Skin epidermis (tissue), 12 donors: ENCODE data around the gene FLRT1.
A peak's percentile ranks its signal among the peaks of the same experiment; 100 is the strongest.

Experiments used
- H3K27ac ChIP-seq, 21 experiments: fragments of 200-600 bp; sonication (generic) in 11 of 21; one replicate each; pipeline ENCODE4 v1.5.0; 2020; ENCODE audit warnings: mild to moderate bottlenecking in 3 of 21, inconsistent platforms in 2 of 21, moderate library complexity in 2 of 21
- H3K4me3 ChIP-seq, 7 experiments: fragments of 200-600 bp; sonication (generic) in 2 of 7; one replicate each; pipeline ENCODE4 v1.5.0; 2020; ENCODE audit warnings: inconsistent platforms in 2 of 7, mild to moderate bottlenecking in 2 of 7, moderate library complexity in 1 of 7

FLRT1 gene

GRCh38 chr11:64005691-64006090 lies 30.0 kb upstream of the FLRT1 start:
- no peak overlapping the region for H3K27ac ChIP-seq

DNA sequence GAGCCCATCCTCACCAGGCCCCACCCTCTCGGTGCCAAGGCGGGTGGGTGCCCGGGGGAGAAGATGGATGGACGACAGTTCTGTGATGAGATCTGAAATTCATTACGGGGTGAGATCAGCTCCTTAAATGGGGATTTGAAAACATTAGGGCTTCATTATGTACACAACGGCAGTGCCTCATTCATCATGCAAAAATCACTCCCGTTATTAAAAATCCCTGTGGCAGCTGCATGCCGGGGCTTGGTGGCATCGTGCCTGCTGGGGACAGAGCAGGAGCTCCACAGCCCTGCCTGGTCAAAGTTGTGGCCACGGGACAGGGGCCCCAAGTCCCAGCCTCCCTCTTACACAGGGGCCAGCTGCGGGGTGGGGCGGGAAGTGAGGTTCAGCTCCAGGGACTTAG lies 29.3 kb upstream of the FLRT1 start:
- Histone ChIP-seq H3K4me3 (no peak overlapping the region), H3K27ac (no peak overlapping the region)

More at GRCh38 chr11:64005691-64006090, 30.0 kb upstream of the FLRT1 start:
- H3K4me3 ChIP-seq = no peak overlapping the region

DNA sequence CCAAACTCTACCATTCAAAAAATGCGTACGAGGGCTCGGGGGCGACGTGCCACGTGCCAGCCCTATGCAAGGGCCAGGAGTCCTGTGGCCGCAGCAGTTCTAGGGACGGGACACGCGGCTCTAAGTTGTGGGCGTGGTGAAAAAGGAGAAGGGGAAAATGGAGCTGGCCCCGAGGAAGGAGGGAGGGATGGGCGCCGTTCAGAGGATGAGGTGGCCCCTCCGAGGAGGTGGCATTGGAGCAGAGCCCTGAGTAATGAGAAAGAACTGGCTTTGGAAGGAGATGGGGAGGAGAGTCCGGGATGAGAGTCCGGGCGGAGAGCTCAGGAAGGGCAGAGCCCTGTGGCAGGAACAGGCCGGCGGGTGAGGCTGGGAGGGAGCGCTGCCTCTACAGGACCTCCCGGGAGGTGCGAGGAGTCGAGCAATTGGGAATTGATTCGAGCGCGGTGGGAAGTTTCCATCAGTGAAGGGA lies 28.5 kb upstream of the FLRT1 start:
- H3K4me3 ChIP-seq = peak overlapping the region in 5 of 7 experiments; percentile 8 to 47 (median 22)
- H3K27ac ChIP-seq = no peak overlapping the region

GRCh38 chr11:64007629-64008282 lies 28.0 kb upstream of the FLRT1 start:
- Histone ChIP-seq H3K27ac (peak overlapping the region in 1 of 21 experiments; percentile 10), H3K4me3 (peak overlapping the region in 5 of 7 experiments; percentile 8 to 47 (median 22))

DNA sequence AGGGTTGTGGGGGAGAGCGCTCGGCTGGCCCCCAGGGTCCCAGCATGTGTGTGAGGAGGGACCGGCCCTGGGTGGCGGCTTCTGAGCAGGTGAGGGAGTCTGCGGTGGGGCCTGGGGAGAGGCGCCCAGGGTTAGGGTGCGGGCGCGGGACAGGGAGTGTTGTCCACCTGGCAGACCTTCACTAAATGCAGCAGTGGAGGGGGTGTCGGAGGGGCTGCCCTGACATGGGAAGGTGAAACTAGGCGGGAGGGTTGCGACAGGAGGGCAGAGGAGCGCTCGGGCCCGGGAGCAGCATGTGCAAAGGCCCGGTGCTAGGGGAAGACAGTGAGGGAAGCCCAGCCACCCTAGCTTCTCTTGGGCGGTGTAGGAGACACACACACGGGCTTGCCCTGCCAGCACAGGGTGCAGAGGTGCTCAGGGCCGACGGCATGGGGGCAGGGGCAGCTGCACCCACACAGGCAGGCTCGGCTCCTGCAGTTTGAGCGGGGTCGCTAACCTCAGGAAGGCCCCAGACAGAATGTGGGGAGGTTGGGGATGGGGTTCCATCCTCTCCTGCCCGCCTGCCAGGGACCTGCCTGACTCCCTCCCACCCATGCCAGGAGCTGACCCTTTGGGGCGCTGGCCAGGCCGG lies 27.3 kb upstream of the FLRT1 start:
- no peak overlapping the region for H3K4me3 ChIP-seq
- peak overlapping the region in 1 of 21 experiments; percentile 10 for H3K27ac ChIP-seq

DNA sequence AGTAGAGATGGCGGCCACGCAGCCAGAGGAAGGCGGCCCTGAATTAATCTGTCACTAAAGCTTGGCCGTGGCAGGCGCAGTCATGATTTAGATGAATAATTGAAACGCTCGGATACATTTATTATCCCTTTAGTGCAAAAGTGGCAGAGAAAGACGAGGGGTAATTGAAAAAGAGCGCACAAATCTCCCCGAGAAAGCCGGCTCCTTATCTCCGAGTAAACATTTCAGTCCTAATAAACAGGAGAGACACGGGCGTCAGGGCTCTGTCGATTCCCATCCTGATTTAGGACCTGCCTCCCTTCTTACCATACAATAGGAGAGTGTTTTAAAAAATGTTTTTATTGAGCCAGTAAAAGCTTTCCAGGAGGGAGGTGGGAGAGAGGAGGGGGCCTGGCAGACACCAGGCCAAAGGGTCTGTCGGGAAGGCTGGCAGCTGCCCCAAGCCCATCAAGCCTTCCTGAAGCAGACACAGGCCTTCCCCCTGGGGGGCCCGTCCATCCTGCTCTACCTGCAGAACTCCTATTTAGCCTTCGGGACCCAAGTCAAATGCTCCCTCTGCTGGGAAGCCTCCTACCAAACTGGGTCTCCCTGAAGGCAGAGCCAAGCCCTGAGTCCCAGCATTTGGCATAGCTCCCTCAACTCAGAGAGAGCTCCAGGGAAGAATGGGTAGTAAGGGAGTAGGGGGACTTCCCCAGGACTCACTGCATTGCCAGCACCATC lies 26.7 kb upstream of the FLRT1 start:
- no peak overlapping the region for H3K4me3 ChIP-seq
- no peak overlapping the region for H3K27ac ChIP-seq

DNA sequence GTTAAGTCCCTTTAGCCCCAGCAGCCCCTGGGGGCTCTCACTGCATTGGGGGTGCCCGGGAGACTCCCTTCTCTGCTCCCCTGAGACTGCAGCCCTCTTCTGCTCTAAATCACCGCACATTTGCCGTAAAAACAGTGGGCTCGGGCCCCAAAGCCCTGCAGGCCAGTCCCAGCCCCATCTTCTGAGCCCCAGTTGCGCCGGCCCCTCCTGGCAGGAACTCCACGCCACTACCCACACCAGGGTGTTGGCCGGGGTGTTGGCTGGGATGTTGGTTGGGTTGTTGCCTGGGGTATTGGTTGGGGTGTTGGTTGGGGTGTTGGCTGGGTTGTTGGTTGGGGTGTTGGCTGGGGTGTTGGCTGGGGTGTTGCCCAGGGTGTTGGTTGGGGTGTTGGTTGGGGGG lies 26.0 kb upstream of the FLRT1 start:
- Histone ChIP-seq H3K4me3 (no peak overlapping the region), H3K27ac (no peak overlapping the region)

GRCh38 chr11:64010783-64011182 lies 24.9 kb upstream of the FLRT1 start:
- Histone ChIP-seq H3K27ac (no peak overlapping the region), H3K4me3 (no peak overlapping the region)

DNA sequence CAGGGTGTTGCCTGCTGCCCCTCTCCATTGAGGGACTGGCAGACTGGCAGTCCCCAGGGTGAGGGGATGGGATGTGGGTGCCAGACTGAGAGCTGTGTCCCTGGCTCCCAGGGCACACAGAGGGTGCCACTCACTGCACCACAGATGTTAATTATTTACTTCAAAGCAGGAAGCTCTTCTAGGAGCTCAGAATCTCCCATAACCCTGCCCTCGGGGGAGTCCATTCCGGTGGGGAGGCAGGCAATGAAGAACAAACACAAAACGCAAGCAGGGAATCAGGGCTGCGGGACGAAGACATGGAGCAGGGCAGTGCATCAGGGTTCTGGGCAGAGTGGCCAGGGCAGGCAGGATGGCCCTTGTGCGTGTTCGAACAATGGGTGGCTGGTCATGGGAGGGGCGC lies 24.4 kb upstream of the FLRT1 start:
- Histone ChIP-seq H3K4me3 (no peak overlapping the region), H3K27ac (no peak overlapping the region)

DNA sequence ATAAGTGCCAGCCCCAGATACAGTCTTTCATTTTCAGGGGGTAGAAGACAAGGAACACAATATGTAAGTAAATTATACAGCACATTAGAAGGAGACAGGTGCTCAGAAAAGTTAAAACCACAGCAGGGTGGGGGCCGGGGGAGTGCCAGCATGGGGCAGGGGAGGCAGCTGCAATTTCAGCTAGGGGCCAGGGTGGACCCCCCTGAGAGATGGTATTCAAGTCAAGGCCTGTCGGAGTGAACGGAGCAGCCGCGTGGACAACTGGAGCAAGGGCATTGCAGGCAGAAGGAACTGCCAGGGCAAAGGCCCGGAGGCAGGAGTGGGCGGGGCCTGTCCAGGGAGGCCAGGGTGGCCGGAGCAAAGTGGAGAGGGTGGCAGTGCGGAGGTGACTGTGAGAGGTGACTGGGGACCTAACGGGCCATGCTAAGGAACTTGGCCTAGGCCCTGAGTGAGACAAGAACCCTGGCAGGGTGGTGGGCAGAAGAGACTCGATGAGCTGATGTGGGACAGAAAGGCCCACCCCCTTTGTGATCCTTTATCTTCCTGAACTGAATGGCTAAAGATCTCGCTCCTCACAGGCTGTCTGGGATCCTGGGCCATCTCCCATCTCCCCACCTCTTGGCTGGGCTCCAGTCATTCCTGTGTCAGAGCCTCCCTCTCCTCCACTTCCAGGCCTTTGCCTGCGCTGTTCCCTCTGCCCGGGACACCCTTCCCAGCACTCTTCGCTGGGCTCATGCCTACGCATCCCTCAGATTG lies 22.4 kb upstream of the FLRT1 start:
- H3K4me3 ChIP-seq = no peak overlapping the region
- H3K27ac ChIP-seq = no peak overlapping the region

- H3K27ac ChIP-seq = no peak overlapping the region
These were observed 21.4 kb upstream of the FLRT1 start for GRCh38 chr11:64014356-64014755.

DNA sequence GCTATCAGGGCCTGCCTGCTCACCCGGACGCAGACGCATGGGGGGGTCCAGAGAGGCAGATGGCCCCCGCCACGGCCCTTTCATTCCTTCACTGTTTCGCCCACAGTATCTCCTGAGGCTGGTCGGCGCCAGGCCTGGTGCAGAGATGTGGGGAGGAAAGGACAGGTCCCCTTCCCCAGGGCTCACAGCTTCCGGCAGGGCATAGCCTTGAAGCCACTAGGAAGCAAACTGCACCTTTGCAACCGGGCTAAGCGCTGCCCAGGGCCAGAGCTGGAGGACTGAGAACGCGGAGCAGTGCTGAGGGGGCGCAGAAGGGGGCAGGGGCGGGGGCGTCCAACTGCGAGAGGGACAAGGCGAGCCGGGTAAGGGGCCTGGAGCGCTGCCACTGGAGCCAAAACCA lies 20.2 kb upstream of the FLRT1 start:
- no peak overlapping the region for H3K27ac ChIP-seq
- H3K4me3 ChIP-seq = no peak overlapping the region

More at GRCh38 chr11:64014356-64014755, 21.4 kb upstream of the FLRT1 start:
- no peak overlapping the region for H3K4me3 ChIP-seq

DNA sequence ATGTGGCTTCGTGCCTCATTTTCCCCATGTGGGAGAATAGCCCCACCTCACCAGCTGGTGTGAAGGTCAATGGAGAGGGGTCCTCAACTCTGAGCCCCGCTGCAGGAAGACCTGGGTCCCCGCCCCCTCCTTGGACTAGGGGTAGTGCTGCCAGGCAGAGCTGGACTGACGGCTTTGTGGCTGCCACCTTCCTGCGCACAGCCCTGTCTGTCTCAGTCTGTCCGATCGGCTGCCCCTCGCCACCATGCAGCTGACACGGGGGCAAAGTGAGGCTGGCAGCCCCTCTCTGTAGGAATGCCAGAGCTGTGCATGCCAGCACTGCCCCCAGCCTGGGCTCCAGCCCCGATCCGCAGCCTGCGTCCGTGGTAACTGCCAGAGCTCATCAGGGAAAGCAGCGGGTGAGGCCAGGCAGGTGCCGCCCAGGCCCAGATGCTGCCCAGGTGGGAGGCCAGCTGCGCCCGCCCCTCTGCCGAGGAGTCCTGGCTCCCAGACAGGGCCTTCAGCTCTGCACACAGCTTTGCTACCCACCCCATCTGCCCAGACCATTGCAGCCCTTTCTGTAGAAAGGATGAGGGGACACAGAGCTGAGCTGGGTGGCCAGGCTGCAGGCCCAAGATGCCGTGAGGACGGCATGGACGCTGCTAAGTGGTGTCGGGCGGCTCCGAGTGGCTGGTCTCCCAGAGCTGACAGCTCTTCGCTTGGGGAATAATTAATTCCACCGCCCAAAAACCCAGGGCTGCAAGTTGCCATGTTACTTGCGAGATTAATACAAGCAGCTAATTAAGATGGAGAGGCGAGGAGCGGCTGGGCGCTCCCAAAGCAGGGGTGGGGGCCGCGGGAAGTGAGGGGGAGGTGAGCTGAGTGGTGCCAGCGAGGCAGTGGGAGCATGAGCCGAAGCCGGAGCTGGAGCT lies 19.5 kb upstream of the FLRT1 start:
- Histone ChIP-seq H3K4me3 (no peak overlapping the region), H3K27ac (no peak overlapping the region)

DNA sequence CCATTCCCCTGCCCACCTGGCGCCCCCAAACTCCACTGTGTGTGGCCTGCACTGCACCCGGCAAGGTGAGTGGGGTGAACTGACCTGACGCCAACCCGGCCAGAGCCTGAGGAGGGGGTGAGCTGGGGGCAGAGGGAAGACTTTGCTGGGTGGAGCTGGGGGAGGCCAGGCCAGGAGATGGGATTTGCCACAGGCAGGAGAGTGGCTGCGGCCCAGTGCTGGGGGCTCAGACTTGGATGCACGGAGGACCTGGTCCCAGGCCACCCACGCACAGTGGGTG lies 17.8 kb upstream of the FLRT1 start:
- no peak overlapping the region for H3K27ac ChIP-seq
- H3K4me3 ChIP-seq = no peak overlapping the region

DNA sequence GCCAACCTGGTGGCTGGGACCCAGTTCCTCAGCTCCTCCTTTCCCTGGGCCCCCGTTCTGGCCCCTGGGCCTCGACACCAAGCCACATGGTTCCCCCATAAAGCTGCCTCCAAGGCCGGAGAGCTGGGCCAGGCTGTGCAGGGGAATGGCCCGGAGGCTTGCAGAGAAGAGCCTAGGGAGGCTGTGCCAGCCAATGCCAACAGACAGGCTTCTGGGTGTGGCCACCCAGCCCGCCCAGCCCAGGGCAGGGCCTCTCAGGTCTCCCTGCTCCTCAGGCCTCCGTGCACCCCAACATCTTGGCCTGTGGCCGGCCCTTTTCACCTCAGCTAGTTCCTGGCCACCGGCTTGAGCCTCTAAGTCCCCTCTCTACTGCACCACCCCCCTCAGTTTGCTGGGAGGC lies 17.4 kb upstream of the FLRT1 start:
- Histone ChIP-seq H3K4me3 (no peak overlapping the region), H3K27ac (no peak overlapping the region)

DNA sequence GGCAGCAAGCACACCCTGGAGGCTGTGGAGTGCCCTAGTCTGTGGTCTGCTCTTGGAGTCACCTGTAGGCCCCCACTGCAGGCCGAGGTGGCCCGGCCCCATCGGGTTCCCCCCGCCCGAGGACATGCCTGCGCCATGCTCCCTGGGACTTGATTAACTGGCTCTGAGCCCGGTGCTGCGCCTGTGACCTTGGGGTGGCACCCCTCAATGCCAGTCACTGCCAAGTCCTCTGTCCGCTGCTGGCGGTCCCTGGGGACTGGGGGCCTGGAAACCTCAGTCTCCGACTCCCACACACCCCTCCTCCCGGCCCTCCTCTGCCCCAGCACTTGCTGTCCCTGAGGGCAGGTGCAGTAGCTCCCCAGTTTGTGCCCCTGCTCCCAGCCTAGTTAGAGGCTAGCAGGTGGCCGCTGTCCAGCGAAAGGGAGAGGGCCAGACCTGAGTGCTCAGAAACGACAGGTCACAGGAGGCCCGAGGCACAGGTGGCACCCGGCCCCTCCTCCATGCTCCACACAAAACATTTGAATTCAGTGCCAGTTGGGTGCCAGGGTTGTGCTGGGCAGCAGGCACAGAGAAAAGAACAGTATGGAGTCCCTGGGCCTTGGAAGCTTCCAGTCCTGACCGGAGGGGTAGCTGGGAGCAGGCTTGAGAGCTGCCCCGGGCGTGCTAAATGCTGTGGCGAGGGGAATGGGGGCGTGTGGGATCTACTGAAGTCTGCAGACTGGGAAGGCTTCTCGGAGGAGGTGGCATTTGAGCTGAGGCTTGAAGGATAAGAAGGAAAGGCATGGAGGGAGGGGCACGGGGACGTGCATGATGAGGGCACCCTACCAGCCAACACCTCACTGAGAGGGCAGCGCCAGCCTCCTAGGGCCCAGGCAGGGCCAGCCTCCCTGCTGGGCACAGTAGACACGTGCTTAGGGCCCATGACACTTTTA lies 16.4 kb upstream of the FLRT1 start:
- H3K27ac ChIP-seq = no peak overlapping the region
- H3K4me3 ChIP-seq = no peak overlapping the region

DNA sequence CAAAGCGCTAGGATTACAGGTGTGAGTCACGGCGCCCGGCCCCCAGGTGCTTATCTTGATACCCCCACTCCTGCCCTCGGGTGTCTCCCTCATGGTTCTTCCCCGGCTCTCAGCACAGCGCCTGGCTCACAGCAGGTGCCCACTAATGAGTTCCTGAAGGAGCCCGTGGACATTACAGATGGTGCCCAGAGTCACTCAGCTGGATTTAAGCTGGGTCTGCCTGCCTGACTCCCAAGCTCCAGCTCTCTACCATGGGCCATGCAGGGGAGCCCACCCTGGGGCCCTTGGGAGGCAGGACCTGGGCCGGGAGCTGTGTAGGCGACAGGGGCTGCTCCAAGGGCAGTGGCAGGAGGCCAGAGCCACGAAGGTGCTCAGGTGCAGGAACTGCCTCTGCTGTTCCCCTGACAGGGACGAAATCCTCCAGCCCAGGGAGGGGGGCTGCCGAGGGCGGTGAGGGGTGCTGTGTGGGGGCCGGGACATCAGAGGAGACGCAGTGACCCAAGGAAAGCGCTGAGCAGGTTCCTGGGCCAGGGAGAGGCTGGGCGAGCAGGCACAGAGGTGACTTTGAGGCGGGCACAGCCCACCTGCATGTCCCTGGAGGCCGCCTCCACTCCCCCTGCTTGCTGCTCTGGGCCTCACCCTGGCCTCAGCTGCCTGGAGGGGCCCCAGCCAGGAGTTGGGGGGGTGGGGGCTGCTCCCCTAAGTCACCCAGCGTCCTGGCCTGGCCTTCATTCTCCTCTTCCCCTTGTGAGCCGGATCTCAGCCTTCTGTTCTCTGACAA lies 14.6 kb upstream of the FLRT1 start:
- Histone ChIP-seq H3K27ac (peak overlapping the region in 1 of 21 experiments; percentile 32), H3K4me3 (no peak overlapping the region)

GRCh38 chr11:64021757-64022093 lies 14.0 kb upstream of the FLRT1 start:
- Histone ChIP-seq H3K4me3 (no peak overlapping the region), H3K27ac (peak overlapping the region in 1 of 21 experiments; percentile 32)
